SK-N-SH treated with all-trans-retinoic acid at 6 μM for 48 hours (cell line): ENCODE results near the gene IFNA4.

Source experiments
- ATAC-seq: fragments of 200-7000 bp; cut with Tn5 transposase; 3 replicates; pipeline ENCODE4 v1.9.1; 2020; ENCODE audit warnings: mild to moderate bottlenecking, moderate library complexity
- ARNTL ChIP-seq: fragments of 450-650 bp; formaldehyde crosslinking; IDR thresholded peaks from 2 replicates; pipeline ENCODE4 v1.5.0; 2020; ENCODE audit warnings: low read depth, mild to moderate bottlenecking, moderate library complexity, borderline replicate concordance
- BACH2 ChIP-seq: fragments of 250-450 bp; sonication (Bioruptor Pico); IDR thresholded peaks from 2 replicates; pipeline ENCODE4 v1.9.0; 2021; ENCODE audit warnings: mild to moderate bottlenecking, borderline replicate concordance
- CREB5 ChIP-seq: fragments of 250-450 bp; sonication (Bioruptor Pico); IDR thresholded peaks from 2 replicates; pipeline ENCODE4 v1.5.1; 2020; ENCODE audit warnings: low read depth, mild to moderate bottlenecking, moderate library complexity
- CSDC2 ChIP-seq: fragments of 250-450 bp; sonication (Bioruptor Pico); IDR thresholded peaks from 2 replicates; pipeline ENCODE4 v1.5.0; 2020; ENCODE audit warnings: mild to moderate bottlenecking, moderate library complexity
- CSRNP3 ChIP-seq: fragments of 250-450 bp; sonication (Bioruptor Pico); IDR thresholded peaks from 2 replicates; pipeline ENCODE4 v1.5.1; 2021; ENCODE audit warnings: mild to moderate bottlenecking, moderate library complexity
- ESRRG ChIP-seq: fragments of 250-450 bp; sonication (Bioruptor Pico); IDR thresholded peaks from 2 replicates; pipeline ENCODE4 v1.6.1; 2021; ENCODE audit warnings: mild to moderate bottlenecking
- GLIS3 ChIP-seq: fragments of 250-450 bp; sonication (Bioruptor Pico); IDR thresholded peaks from 2 replicates; pipeline ENCODE4 v1.5.0; 2020; ENCODE audit warnings: mild to moderate bottlenecking, moderate library complexity
- ISL1 ChIP-seq: fragments of 250-450 bp; sonication (Bioruptor Pico); IDR thresholded peaks from 2 replicates; pipeline ENCODE4 v2.1.2; 2022; ENCODE audit warnings: mild to moderate bottlenecking, moderate library complexity
- OSR1 ChIP-seq: fragments of 250-450 bp; sonication (Bioruptor Pico); IDR thresholded peaks from 2 replicates; pipeline ENCODE4 v1.8.0; 2022; ENCODE audit warnings: moderate library complexity, mild to moderate bottlenecking, inconsistent platforms
- POU6F1 ChIP-seq: fragments of 250-450 bp; sonication (Bioruptor Pico); IDR thresholded peaks from 2 replicates; pipeline ENCODE4 v1.8.0; 2021; ENCODE audit warnings: low read depth, mild to moderate bottlenecking, moderate library complexity, borderline replicate concordance
- RARB ChIP-seq: fragments of 250-450 bp; sonication (Bioruptor Pico); IDR thresholded peaks from 2 replicates; pipeline ENCODE4 v1.8.0; 2021; ENCODE audit warnings: mild to moderate bottlenecking, moderate library complexity
- TCF4 ChIP-seq: fragments of 250-450 bp; sonication (Bioruptor Pico); IDR thresholded peaks from 2 replicates; pipeline ENCODE4 v1.8.0; 2021; ENCODE audit warnings: mild to moderate bottlenecking, moderate library complexity, borderline replicate concordance
- TOX ChIP-seq: fragments of 250-450 bp; sonication (Bioruptor Pico); IDR thresholded peaks from 2 replicates; pipeline ENCODE4 v1.8.0; 2021; ENCODE audit warnings: mild to moderate bottlenecking, moderate library complexity, borderline replicate concordance
- ZFP3 ChIP-seq: fragments of 250-450 bp; sonication (Bioruptor Pico); IDR thresholded peaks from 2 replicates; pipeline ENCODE4 v1.5.0; 2020; ENCODE audit warnings: mild to moderate bottlenecking, moderate library complexity
- ZFP30 ChIP-seq: fragments of 450-650 bp; formaldehyde crosslinking; IDR thresholded peaks from 2 replicates; pipeline ENCODE4 v1.5.0; 2022; ENCODE audit warnings: mild to moderate bottlenecking, moderate library complexity
- ZNF565 ChIP-seq: fragments of 450-650 bp; formaldehyde crosslinking; conservative IDR thresholded peaks from 2 replicates; pipeline ENCODE4 v1.5.0; 2020; ENCODE audit warnings: low read depth, mild to moderate bottlenecking, moderate library complexity
- TF ChIP-seq, protein P1 (sequence below): fragments of 250-450 bp; sonication (Bioruptor Pico); IDR thresholded peaks from 2 replicates; pipeline ENCODE4 v1.5.0; 2020; ENCODE audit warnings: mild to moderate bottlenecking, moderate library complexity
- TF ChIP-seq, protein P2 (sequence below): fragments of 250-450 bp; sonication (Bioruptor Pico); IDR thresholded peaks from 2 replicates; pipeline ENCODE4 v1.8.0; 2020; ENCODE audit warnings: mild to moderate bottlenecking, moderate library complexity, borderline replicate concordance

The IFNA4 gene

GRCh38 chr9:21174671-21175070 lies 12.7 kb downstream of the IFNA4 start:
- no peak for ATAC-seq

DNA sequence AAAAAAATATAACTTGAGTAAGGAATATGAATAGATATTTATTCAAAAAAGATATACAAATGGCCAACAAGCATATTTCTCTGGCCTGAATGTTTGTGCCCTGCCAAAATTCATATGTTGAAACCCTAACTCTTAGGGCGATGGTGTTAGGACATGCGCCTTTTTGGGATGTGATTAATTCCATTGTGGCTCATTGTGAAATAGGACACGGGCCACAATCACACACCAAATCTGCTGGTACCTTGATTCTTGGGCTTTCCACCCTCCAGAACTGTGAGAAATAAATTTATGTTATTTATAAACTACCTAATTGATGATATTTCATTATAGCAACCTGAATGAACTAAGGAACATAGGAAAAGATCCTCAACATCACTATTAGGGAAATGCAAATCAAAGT lies 15.2 kb downstream of the IFNA4 start:
- no peak for ATAC-seq

More at GRCh38 chr9:21174671-21175070, 12.7 kb downstream of the IFNA4 start:
- no peak for TF ChIP-seq ARNTL
- TF ChIP-seq, protein P1, sequence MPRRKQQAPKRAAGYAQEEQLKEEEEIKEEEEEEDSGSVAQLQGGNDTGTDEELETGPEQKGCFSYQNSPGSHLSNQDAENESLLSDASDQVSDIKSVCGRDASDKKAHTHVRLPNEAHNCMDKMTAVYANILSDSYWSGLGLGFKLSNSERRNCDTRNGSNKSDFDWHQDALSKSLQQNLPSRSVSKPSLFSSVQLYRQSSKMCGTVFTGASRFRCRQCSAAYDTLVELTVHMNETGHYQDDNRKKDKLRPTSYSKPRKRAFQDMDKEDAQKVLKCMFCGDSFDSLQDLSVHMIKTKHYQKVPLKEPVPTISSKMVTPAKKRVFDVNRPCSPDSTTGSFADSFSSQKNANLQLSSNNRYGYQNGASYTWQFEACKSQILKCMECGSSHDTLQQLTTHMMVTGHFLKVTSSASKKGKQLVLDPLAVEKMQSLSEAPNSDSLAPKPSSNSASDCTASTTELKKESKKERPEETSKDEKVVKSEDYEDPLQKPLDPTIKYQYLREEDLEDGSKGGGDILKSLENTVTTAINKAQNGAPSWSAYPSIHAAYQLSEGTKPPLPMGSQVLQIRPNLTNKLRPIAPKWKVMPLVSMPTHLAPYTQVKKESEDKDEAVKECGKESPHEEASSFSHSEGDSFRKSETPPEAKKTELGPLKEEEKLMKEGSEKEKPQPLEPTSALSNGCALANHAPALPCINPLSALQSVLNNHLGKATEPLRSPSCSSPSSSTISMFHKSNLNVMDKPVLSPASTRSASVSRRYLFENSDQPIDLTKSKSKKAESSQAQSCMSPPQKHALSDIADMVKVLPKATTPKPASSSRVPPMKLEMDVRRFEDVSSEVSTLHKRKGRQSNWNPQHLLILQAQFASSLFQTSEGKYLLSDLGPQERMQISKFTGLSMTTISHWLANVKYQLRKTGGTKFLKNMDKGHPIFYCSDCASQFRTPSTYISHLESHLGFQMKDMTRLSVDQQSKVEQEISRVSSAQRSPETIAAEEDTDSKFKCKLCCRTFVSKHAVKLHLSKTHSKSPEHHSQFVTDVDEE (CRISPR knock-in tag) = no peak
- TF ChIP-seq ZFP30 = no peak
- TF ChIP-seq, protein P2, sequence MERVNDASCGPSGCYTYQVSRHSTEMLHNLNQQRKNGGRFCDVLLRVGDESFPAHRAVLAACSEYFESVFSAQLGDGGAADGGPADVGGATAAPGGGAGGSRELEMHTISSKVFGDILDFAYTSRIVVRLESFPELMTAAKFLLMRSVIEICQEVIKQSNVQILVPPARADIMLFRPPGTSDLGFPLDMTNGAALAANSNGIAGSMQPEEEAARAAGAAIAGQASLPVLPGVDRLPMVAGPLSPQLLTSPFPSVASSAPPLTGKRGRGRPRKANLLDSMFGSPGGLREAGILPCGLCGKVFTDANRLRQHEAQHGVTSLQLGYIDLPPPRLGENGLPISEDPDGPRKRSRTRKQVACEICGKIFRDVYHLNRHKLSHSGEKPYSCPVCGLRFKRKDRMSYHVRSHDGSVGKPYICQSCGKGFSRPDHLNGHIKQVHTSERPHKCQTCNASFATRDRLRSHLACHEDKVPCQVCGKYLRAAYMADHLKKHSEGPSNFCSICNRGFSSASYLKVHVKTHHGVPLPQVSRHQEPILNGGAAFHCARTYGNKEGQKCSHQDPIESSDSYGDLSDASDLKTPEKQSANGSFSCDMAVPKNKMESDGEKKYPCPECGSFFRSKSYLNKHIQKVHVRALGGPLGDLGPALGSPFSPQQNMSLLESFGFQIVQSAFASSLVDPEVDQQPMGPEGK = no peak
- TF ChIP-seq RARB (CRISPR knock-in tag) = no peak
- no peak for TF ChIP-seq POU6F1
- TF ChIP-seq BACH2 (CRISPR knock-in tag) = no peak
- no peak for TF ChIP-seq GLIS3 (CRISPR knock-in tag)
- no peak for TF ChIP-seq CSDC2
- TF ChIP-seq TOX (CRISPR knock-in tag) = no peak
- TF ChIP-seq ISL1 (CRISPR knock-in tag) = no peak
- no peak for TF ChIP-seq ESRRG (CRISPR knock-in tag)
- no peak for TF ChIP-seq ZFP3 (CRISPR knock-in tag)

More for the DNA sequence above, 15.2 kb downstream of the IFNA4 start:
- TF ChIP-seq CSDC2 (no peak), CSRNP3 (CRISPR knock-in tag) (no peak), TCF4 (no peak), CREB5 (CRISPR knock-in tag) (no peak), ZNF565 (CRISPR knock-in tag) (no peak), OSR1 (no peak), GLIS3 (CRISPR knock-in tag) (no peak), POU6F1 (no peak)
- TF ChIP-seq, all 23 proteins: peak for 0
